OCI-LY7 (cell line): Measurements from ENCODE around the gene FCGBP. TPM values are rescaled to one million over a fixed set of nuclear protein-coding genes. Genes with fewer than 3 reads are reported as not detected.

Experiments
- BruUV-seq: library from RNA; stranded (reverse); fragments of 400-500 nt; replicated peaks from 2 replicates; lab custom pipeline; 2021; lab: Mats Ljungman, UMichigan
- CTCF ChIA-PET: fragments of 300-600 bp; sonication (Branson Sonifier 250); formaldehyde crosslinking; loops from one replicate; lab custom pipeline; 2022; ENCODE audit warnings: antibody characterized with exemption; ENCODE audit not compliant: unreplicated experiment; lab: Charles Lee
- POLR2A ChIA-PET: fragments of 300-600 bp; sonication (Branson Sonifier 250); formaldehyde crosslinking; loops from one replicate; lab custom pipeline; 2022; ENCODE audit warnings: antibody characterized with exemption; lab: Charles Lee
- DNase-seq: peaks from one replicate; pipeline ENCODE4 v3.0.0-alpha.2; 2015; ENCODE audit warnings: low spot score
- H2AFZ ChIP-seq: fragments of 200-600 bp; sonication (generic), shearing (Covaris generic); 2 replicates; pipeline ENCODE4 v1.6.1; 2014; ENCODE audit warnings: mild to moderate bottlenecking, antibody characterized with exemption, low read length, moderate library complexity
- H3K27ac ChIP-seq: fragments of 200-600 bp; sonication (generic); 2 replicates; pipeline ENCODE4 v1.5.1; 2014; ENCODE audit warnings: mixed run types, low read depth, mild to moderate bottlenecking, moderate library complexity, low read length, inconsistent platforms; ENCODE audit not compliant: poor library complexity, severe bottlenecking
- H3K36me3 ChIP-seq: fragments of 200-600 bp; sonication (generic); 2 replicates; pipeline ENCODE4 v1.6.1; 2014; ENCODE audit warnings: mild to moderate bottlenecking, antibody characterized with exemption, low read length, moderate library complexity, mixed read lengths; ENCODE audit not compliant: insufficient read depth
- H3K4me1 ChIP-seq: fragments of 200-600 bp; sonication (generic); 2 replicates; pipeline ENCODE4 v1.5.1; 2014; ENCODE audit warnings: mild to moderate bottlenecking, low read length; ENCODE audit not compliant: insufficient read depth, poor library complexity, severe bottlenecking
- H3K4me2 ChIP-seq: fragments of 200-600 bp; sonication (generic); 2 replicates; pipeline ENCODE4 v1.6.1; 2014; ENCODE audit warnings: mild to moderate bottlenecking, low read length
- H3K4me3 ChIP-seq: fragments of 200-600 bp; sonication (generic); 2 replicates; pipeline ENCODE4 v1.5.1; 2014; ENCODE audit warnings: mild to moderate bottlenecking, low read depth, low read length; ENCODE audit not compliant: poor library complexity, severe bottlenecking
- H3K79me2 ChIP-seq: fragments of 200-600 bp; sonication (generic); 2 replicates; pipeline ENCODE4 v1.6.1; 2016; ENCODE audit warnings: low read depth, mild to moderate bottlenecking, low read length, moderate library complexity, mixed read lengths; ENCODE audit not compliant: insufficient read depth
- H3K9me2 ChIP-seq: fragments of 200-600 bp; sonication (generic); 2 replicates; pipeline ENCODE4 v1.6.1; 2016; ENCODE audit warnings: mild to moderate bottlenecking, low read length, mixed read lengths; ENCODE audit not compliant: insufficient read depth
- H3K9me3 ChIP-seq: fragments of 200-600 bp; sonication (generic); 2 replicates; pipeline ENCODE4 v1.6.1; 2014; ENCODE audit warnings: mild to moderate bottlenecking, mixed run types, low read length, mixed read lengths
- H4K20me1 ChIP-seq: fragments of 200-600 bp; sonication (generic); 2 replicates; pipeline ENCODE4 v1.6.1; 2014; ENCODE audit warnings: mild to moderate bottlenecking, antibody characterized with exemption, low read length, moderate library complexity, mixed read lengths; ENCODE audit not compliant: insufficient read depth
- CTCF ChIP-seq: fragments of 200-600 bp; sonication (generic); conservative IDR thresholded peaks from 2 replicates; pipeline ENCODE4 v1.5.1; 2014; ENCODE audit warnings: mild to moderate bottlenecking, antibody characterized with exemption, low read length, moderate library complexity, mixed read lengths
- EZH2phosphoT487 ChIP-seq: fragments of 200-600 bp; sonication (generic); IDR thresholded peaks from 2 replicates; pipeline ENCODE4 v1.6.1; 2018; ENCODE audit warnings: low read depth, borderline replicate concordance, mild to moderate bottlenecking, mixed run types, antibody characterized with exemption, low read length, moderate library complexity, mixed read lengths
- intact Hi-C: fragments of 100-400 bp; cut with micrococcal nuclease; formaldehyde crosslinking; loops from one replicate; pipeline ENCODE4 v1.10.0; 2022; ENCODE audit not compliant: unreplicated experiment
- total RNA-seq, 2 experiments: library from RNA; depleted of rRNA in 1 of 2; stranded (reverse); fragments of >200 nt in 1 of 2; shearing (Covaris generic) in 1 of 2; gene quantifications; 2 replicates each; pipeline ENCODE4 v1.2.3, GENCODE V29; 2014 to 2022

FCGBP gene
- total RNA-seq, 2 experiments from 2014 or later = 0.41 to 1.7 TPM

GRCh38 chr19:39951065-39951650 lies 16.7 kb upstream of the FCGBP start:
- TF ChIP-seq EZH2phosphoT487 = no peak
- TF ChIP-seq CTCF = no peak
- ChIA-PET POLR2A (interaction anchor here (0.9 to 1.6 kb wide), 2 partner anchors 10 to 20 kb away, joined by 3 to 4 read pairs; partner anchors contain the start of gene PSMC4), CTCF (interaction anchor here (1.1 kb wide), 1 partner anchor 20 kb away, joined by 3 read pairs; the partner anchor contains the start of gene PSMC4)
- no peak for DNase-seq
- H3K27ac ChIP-seq = peak overlapping the region; percentile 5
- H3K79me2 ChIP-seq = no peaks in the 10 kb centered on the region
- H3K9me2 ChIP-seq = no peaks in the 10 kb centered on the region
- H3K4me2 ChIP-seq = peak overlapping the region; percentile 72; the same call in 1 of the 2 replicates
- intact Hi-C loops = loop anchor here (10.0 kb wide), 1 partner anchor 546 kb away; the partner anchor contains the start of gene ZFP36
- no TSS peak for BruUV-seq
- peaks cover 34% of the 10 kb centered on the region for H3K9me3 ChIP-seq
- peaks cover 57% of the 10 kb centered on the region for H3K4me1 ChIP-seq
- no peak overlapping the region; the same call in 1 of the 2 replicates for H2AFZ ChIP-seq
- no peaks in the 10 kb centered on the region for H4K20me1 ChIP-seq
- peaks cover 14% of the 10 kb centered on the region for H3K36me3 ChIP-seq
- no peak overlapping the region for H3K4me3 ChIP-seq

- no TSS peak for BruUV-seq
- Histone ChIP-seq H3K9me2 (no peaks in the 10 kb centered on the region), H3K4me1 (peaks cover 45% of the 10 kb centered on the region), H3K27ac (no peak overlapping the region), H4K20me1 (no peaks in the 10 kb centered on the region), H2AFZ (no peak overlapping the region), H3K4me3 (no peak overlapping the region), H3K79me2 (no peaks in the 10 kb centered on the region), H3K4me2 (no peak overlapping the region), H3K36me3 (peaks cover 14% of the 10 kb centered on the region), H3K9me3 (peaks cover 34% of the 10 kb centered on the region)
- POLR2A ChIA-PET = interaction anchor here (0.6 to 1.3 kb wide), 3 partner anchors 8 to 114 kb away, joined by 3 to 4 read pairs (median 3); no protein-coding TSS in a partner anchor
- intact Hi-C loops = no loop called here
- TF ChIP-seq CTCF (no peak), EZH2phosphoT487 (no peak)
- DNase-seq = no peak
- CTCF ChIA-PET = no interaction called here
These were observed 14.8 kb upstream of the FCGBP start for GRCh38 chr19:39949026-39949747.
